ENCODE results near the gene KCTD16. TPM values are rescaled to one million over a fixed set of nuclear protein-coding genes. Genes with fewer than 3 reads are reported as not detected.

Gene KCTD16
- total RNA-seq, 2 donors from 2014 or later, result 0.02 to 0.03 TPM

DNA sequence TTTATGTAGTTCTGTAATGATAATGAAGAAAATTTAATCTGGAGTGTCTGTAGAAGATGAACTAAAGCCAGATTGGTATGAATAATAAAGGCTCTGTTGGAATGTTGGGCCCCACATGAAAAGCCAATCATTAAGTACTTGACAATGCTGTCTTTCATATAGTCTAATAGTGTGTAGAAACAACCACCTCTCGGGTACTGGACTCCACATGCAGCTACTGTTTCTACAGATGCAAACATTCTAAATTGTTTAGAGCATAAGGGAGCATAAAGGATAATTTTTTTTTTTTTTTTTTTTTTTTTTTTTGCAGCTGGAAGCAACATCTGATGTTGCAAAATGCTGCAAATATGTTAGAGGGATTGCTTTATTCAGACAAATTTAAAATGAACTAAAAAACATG, 354.3 kb downstream of the KCTD16 start:
- no peak overlapping the region for H3K9ac ChIP-seq (ENCODE audit: low read depth in 2 of 2, low read length in 2 of 2)
- no peaks in the 10 kb centered on the region for H3K4me1 ChIP-seq
- no peak overlapping the region for H3K27ac ChIP-seq
- H3K4me3 ChIP-seq, result no peak overlapping the region
- H3K9me3 ChIP-seq, result no peaks in the 10 kb centered on the region
- DNase-seq, result no peak
- TF ChIP-seq, protein P1, sequence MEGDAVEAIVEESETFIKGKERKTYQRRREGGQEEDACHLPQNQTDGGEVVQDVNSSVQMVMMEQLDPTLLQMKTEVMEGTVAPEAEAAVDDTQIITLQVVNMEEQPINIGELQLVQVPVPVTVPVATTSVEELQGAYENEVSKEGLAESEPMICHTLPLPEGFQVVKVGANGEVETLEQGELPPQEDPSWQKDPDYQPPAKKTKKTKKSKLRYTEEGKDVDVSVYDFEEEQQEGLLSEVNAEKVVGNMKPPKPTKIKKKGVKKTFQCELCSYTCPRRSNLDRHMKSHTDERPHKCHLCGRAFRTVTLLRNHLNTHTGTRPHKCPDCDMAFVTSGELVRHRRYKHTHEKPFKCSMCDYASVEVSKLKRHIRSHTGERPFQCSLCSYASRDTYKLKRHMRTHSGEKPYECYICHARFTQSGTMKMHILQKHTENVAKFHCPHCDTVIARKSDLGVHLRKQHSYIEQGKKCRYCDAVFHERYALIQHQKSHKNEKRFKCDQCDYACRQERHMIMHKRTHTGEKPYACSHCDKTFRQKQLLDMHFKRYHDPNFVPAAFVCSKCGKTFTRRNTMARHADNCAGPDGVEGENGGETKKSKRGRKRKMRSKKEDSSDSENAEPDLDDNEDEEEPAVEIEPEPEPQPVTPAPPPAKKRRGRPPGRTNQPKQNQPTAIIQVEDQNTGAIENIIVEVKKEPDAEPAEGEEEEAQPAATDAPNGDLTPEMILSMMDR (IDR thresholded peaks at IDR 0.05), result no peak
- H3K27me3 ChIP-seq, result no peaks in the 10 kb centered on the region
- intact Hi-C loops (cut with DNase I), result no loop called here
- H3K36me3 ChIP-seq, result no peaks in the 10 kb centered on the region

- no peaks in the 10 kb centered on the region for H3K4me1 ChIP-seq
- no peaks in the 10 kb centered on the region for H3K9me3 ChIP-seq
- no peak overlapping the region for H3K9ac ChIP-seq (ENCODE audit: low read depth in 2 of 2, low read length in 2 of 2)
- H3K4me3 ChIP-seq, result no peak overlapping the region
- intact Hi-C loops (cut with DNase I), result no loop called here
- H3K27me3 ChIP-seq, result no peaks in the 10 kb centered on the region
- TF ChIP-seq, protein P1 (IDR thresholded peaks at IDR 0.05), result no peak
- no peaks in the 10 kb centered on the region for H3K36me3 ChIP-seq
- no peak for DNase-seq
- H3K27ac ChIP-seq, result no peak overlapping the region
Observed at GRCh38 chr5:144531188-144531587, 360.5 kb downstream of the KCTD16 start.

Other genes with a start within 250 kb of the KCTD16 start
- 10 to 100 TPM; 44.6 to 60.5 TPM for gene YIPF5, start 214 bp upstream of the KCTD16 start, total RNA-seq